Raji (cell line): ENCODE measurements around the gene DLGAP3.

ENCODE experiments used
- POLR2A ChIP-seq: IDR thresholded peaks from 2 replicates; pipeline ENCODE4 v1.6.1; 2011; ENCODE audit warnings: low read depth, low read length, control low read depth; ENCODE audit not compliant: insufficient read depth

DLGAP3 gene

DNA sequence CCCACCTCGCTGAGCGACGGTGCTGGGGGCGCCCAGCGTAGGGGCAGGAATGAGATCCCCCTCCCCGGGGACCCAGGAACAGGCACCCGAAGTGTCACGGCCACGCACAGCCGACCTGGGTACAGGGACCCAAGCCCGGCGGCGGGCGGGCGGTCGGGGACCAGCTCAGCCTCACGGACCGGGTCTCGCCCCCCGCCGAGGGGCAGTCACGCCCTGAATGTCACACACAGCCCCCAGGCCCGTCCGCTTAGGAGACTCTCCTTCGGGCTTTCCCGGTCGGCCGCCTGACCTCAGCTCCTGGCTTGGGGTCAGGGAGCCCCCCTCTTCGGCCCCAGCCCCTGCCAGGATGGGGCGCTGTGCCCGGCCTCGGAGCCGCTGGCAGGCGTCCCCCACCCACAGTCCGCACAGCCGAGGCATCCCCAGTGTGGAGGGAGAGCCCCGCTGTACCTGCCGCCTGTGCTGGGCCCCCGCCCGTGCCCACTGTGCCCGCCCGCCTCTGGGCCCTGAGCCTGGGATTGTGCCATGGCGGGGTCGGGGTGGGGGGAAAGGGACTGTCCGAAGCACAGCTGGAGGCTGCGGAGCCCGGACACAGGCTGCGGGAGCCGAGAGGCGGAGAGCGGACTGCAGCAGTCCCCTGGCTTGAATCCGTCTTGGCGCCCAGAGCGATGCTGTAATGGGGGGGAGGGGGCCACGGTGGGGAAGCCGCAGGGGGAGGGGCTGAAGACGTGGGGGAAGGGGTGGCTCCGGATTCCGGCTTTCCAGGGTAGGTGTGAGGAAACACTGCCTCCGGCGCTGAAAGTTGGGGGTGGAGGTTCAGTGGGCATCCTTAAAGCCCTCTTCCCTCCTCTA lies 627 bp upstream of the DLGAP3 start:
- TF ChIP-seq POLR2A = no peak

DNA sequence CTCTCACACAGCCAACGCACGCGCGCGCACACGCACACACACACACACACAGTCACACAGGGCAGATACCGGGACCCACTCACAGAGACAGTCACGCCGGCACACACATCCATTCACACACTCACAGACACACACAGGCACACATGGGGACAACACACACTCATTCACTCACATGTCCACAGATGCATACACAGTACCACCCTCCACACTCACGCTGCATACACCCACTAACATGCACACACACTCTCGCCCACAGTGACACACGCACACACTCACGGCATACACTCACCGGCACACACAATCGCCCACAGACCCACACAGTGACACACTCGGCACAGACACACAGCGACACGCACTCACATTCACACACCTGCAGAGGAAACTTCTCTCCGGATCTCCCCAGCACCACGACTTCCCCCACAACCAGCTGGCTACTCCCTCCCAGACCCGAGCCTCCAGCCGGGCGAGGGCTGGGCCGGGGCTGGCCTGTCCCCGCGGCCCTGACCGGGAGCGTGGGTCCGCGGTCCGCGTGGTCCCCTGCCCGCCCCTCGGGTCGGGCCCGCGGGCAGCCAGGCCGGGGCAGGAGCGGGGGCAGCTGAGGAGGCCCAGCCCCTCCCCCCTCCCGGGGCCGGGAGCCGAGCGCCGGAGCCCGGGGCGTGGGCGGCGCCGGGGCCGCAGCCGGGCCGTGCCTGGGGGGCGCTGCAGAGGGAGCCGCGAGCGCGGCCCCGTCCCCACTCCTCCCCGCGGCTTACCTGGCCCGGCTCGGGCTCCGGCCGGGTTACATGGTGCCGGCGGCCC lies 552 bp downstream of the DLGAP3 start:
- TF ChIP-seq POLR2A = no peak

- no peak for TF ChIP-seq POLR2A
Measured at GRCh38 chr1:34928066-34928696, 1.3 kb downstream of the DLGAP3 start.

- TF ChIP-seq POLR2A = no peak
Measured at GRCh38 chr1:34927316-34927715, 2.1 kb downstream of the DLGAP3 start.

DNA sequence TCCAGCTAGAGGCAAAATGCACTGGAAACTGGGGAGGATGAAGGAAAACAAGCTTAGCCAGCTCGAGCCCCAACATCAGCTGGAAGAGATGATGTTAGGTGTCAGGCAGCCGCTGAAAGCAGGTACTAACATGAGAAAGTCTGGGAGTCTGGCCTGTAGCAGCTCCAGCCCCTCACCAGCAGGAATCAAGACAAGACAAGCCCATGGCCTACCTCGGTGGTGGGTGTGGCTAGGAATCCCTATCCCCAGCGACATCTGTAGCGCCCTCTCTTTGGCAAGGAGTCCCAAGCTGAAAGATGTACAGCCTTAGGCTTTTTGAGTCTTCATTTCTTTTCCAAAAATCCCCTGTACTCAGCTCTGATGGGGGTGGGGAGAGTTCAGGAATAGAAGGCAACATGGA lies 2.6 kb downstream of the DLGAP3 start:
- no peak for TF ChIP-seq POLR2A

GRCh38 chr1:34926156-34926555 lies 3.3 kb downstream of the DLGAP3 start:
- TF ChIP-seq POLR2A = no peak

DNA sequence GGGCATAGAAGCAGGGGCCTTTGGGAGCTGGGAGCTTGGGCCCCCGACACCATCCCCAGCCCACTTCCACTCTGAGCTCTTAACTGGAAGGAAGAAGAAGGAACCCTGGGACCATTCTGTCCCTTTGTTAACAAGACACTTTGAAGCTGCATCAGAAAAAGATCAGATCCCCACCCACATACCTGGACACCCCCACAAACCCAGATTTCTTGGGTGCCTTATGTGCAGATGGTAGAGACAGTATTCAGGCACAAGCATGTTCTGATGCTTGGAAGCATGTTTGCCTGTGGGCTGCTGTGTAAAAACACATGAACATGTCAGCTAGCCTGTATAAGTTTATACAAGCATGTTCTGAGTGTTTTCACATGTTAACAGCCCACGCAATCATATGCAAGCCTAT lies 3.7 kb downstream of the DLGAP3 start:
- TF ChIP-seq POLR2A = no peak

DNA sequence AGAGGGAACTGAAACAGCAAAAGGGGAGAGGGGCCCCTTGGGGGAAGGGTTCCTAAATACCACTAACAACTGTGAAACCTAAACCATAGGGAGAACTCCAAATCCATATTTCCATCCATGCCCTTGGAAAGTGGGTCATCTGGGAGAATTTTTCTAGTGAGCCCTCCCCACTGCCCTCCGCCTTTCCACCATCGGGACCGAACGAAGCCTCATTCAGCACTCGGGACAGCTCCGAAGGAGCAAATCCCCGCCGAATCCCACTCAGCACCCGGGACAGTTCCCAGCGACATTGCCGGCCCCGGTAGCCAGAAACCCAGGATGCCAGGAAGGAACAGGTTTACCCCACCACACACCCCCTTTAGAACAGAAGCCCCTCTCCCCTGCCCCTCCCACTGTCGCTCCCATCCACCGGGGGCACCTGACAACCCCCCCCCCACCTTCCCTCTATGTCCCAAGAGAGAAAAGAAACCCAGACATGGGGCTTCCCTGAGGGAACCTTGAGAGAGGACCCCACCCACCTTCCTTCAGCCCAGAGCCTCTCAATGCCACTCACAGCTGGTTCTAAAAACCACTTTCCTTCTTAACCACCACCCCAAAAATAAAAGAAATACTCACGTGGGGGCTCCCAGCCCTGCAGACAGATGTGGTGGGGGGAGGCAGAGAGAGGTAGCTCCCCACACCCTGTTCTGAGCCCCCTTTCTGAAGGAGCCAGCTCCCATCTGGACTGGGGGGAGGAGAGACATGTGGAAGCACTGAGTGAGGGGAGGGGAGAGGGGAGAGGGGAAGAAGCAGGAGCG lies 4.5 kb downstream of the DLGAP3 start:
- TF ChIP-seq POLR2A = no peak

DNA sequence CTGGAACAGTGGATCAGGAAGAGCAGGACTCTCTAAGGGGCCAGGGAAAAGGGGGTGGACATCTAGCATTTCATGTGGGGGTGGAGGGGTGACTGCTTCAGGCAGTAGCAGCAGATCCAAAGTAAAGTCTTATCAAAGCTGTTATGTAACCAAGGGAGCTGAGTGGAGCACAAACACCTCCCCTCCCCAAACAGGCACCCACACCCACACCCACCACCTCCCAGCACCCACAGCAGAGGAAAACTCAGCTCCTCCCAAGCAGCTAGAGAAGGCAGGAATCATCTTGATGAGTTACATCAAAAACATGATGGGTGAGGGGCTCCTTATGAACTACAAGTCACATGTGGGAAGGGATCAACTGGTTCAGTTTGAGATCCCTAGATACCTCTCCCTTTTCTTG lies 6.0 kb downstream of the DLGAP3 start:
- TF ChIP-seq POLR2A = no peak

DNA sequence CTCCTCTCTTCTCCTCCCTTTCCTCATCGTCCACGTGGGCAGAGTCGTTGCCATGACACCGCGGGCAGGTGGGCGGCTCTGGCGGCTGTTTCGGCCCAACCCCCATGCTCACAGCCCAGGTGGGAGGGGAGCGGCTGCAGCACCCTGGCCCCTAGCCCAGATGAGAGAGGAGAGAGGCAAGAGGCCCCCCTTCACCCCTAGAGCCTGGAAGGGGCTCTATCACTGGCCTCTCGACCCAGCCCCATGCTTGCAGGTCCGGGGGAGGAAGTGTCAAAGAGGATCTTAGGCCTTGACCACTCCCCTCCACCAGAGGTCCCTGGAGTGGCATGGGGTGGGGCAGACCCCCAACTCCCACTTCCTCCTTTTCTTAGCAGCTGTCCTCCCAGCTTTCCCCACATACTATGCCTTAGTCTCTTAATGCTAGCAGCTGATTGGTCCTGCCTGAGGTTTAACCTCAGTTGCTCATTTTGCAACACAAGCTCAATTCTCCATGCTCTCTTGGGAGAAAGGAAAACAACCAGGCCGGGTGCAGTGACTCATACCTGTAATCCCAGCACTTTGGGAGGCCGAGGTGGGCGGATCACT lies 10.4 kb downstream of the DLGAP3 start:
- TF ChIP-seq POLR2A = no peak

GRCh38 chr1:34918386-34918976 lies 11.0 kb downstream of the DLGAP3 start:
- TF ChIP-seq POLR2A = no peak

DNA sequence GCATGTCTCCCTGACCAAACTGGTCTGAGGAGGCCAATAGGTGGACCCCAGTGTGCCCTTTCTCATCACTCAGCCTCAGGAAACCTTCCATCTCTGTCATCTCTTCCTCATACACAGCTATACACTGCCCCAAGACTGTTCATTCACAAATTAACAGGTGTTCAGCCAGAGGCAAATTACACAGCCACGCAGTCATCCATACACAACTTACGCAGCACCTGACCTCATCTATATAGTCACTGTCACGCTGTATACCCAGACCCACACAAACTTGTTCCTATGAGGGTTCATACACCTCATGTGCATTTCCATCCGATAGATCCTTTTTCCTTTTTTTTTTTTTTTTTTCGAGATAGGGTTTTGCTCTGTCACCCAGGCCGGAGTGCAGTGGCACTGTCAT lies 12.4 kb downstream of the DLGAP3 start:
- TF ChIP-seq POLR2A = no peak

GRCh38 chr1:34916104-34916503 lies 13.3 kb downstream of the DLGAP3 start:
- TF ChIP-seq POLR2A = no peak

- no peak for TF ChIP-seq POLR2A
Measured at GRCh38 chr1:34915521-34915920, 13.9 kb downstream of the DLGAP3 start.
